ENCODE measurements around the gene EGFL7.

The EGFL7 gene

DNA sequence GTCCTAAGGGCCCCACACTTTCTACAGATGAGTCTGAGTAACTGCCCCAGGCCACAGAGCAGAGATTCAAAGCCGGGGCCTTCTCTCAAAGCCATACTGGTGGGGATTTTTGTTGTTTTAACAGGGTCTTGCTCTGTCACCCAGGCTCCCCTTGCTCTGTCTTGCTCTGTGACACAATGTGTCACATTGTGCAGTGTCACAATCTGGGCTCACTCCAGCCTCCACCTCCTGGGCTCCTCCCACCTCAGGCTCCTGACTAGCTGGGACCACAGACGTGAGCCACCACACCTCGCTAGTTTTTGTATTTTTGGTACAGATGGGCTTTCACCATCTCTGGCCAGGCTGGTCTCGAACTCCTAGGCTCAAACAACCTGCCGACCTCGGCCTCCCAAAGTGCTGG is 15.9 kb downstream of the EGFL7 start:
- H3K4me1 ChIP-seq, result no peaks in the 10 kb centered on the region; the same call in 1 of the 2 replicates
- TF ChIP-seq, protein P1, sequence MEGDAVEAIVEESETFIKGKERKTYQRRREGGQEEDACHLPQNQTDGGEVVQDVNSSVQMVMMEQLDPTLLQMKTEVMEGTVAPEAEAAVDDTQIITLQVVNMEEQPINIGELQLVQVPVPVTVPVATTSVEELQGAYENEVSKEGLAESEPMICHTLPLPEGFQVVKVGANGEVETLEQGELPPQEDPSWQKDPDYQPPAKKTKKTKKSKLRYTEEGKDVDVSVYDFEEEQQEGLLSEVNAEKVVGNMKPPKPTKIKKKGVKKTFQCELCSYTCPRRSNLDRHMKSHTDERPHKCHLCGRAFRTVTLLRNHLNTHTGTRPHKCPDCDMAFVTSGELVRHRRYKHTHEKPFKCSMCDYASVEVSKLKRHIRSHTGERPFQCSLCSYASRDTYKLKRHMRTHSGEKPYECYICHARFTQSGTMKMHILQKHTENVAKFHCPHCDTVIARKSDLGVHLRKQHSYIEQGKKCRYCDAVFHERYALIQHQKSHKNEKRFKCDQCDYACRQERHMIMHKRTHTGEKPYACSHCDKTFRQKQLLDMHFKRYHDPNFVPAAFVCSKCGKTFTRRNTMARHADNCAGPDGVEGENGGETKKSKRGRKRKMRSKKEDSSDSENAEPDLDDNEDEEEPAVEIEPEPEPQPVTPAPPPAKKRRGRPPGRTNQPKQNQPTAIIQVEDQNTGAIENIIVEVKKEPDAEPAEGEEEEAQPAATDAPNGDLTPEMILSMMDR (IDR thresholded peaks at IDR 0.05; ENCODE audit: low read depth, low read length), result no peak

DNA sequence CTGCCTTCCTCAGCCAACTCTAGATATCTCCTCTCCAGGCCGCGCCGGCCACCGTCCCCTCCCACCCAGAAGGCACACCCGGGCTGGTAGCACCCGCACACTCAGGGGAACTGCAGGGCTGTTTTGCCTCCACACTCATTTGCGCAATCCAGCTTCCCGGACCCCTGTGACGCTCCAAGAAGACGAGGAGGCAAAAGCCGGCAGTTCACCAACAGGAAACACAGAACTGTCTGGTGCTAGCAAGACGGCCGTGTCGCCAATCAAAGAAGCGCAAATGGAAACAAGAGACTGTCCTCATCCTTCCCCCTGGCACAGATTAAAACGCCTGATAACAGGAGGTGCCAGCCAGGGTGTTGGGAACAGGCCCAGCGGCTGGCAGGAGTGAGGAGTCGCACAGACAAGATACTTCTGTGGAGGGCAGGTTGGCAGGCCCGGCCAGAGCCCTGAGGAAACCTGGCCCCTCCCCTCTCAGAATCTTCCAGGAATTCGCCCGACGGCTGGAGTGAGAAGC is 16.8 kb downstream of the EGFL7 start:
- Histone ChIP-seq H3K4me3 (ENCODE audit: low read depth, low read length) (no peak overlapping the region), H3K36me3 (no peaks in the 10 kb centered on the region), H3K4me1 (no peaks in the 10 kb centered on the region; the same call in 1 of the 2 replicates), H3K9me3 (no peaks in the 10 kb centered on the region), H3K27me3 (no peaks in the 10 kb centered on the region)
- DNase-seq, result no peak
- TF ChIP-seq, protein P1 (IDR thresholded peaks at IDR 0.05; ENCODE audit: low read depth, low read length), result no peak

More for the DNA sequence above, 15.9 kb downstream of the EGFL7 start:
- Histone ChIP-seq H3K36me3 (no peaks in the 10 kb centered on the region), H3K4me3 (ENCODE audit: low read depth, low read length) (no peak overlapping the region), H3K9me3 (no peaks in the 10 kb centered on the region), H3K27me3 (no peaks in the 10 kb centered on the region)
- DNase-seq, result no peak

DNA sequence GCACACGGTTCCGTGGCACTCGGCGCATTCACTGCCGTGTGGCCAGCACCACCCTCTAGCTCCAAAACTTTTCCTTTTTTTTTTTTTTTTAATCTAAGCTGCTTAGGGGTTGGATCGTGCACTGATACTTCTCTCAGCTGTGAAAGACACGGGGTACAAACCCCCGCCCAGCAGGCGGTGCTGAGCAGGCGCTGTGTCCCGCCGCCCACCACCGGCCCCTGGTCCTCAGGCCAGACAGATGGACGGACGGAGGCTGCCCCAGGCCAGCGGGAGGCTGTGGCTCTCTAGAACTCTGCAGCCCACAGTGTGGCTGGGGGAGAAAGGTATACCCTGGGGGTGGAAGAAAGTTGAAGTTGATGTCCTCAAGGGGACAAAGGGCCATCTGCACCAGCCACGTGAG is 18.3 kb downstream of the EGFL7 start:
- no peaks in the 10 kb centered on the region for H3K27me3 ChIP-seq
- no peaks in the 10 kb centered on the region for H3K36me3 ChIP-seq
- no peak overlapping the region for H3K4me3 ChIP-seq (ENCODE audit: low read depth, low read length)
- DNase-seq, result no peak
- no peaks in the 10 kb centered on the region for H3K9me3 ChIP-seq
- H3K4me1 ChIP-seq, result peaks cover 2% of the 10 kb centered on the region
- TF ChIP-seq, protein P1 (IDR thresholded peaks at IDR 0.05; ENCODE audit: low read depth, low read length), result no peak

DNA sequence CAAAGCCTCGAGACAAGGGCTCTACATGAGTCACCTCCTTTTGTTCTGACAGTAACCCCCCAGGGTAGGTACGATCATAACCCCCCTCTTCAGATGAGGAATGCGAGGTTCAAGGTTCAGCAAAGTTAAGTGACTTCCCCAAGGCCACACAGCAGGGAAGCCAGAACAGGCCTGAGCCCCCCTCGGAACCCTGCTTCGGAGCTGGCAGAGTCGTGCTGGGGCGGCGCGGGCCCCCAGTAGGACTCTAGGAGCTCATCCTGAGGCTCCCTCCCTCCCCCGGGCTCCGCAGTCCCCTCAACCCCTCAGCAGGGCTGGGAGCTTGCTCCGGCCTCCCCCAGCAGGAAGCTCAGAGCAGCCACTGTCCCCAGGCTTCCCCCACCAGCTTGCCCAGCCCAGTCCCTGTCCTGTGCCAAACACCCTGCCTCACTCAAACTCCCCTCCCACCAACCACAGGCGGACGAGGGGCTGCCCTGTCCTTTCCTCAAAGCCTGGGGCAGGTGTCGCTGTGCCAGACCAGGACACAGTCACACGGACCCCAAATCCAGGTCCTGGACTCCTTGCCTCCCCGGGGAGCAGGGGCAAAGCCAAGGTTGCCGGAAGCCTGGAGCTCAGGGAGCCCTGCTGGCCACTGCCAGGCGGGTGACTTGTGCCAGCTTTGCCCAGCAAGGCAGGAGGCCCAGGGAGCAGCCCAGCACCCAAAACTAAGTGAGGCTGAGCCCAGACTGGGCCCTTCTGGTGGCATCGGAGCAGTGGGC is 19.4 kb downstream of the EGFL7 start:
- no peaks in the 10 kb centered on the region for H3K9me3 ChIP-seq
- no peak for DNase-seq
- peaks cover 3% of the 10 kb centered on the region for H3K4me1 ChIP-seq
- TF ChIP-seq, protein P1 (IDR thresholded peaks at IDR 0.05; ENCODE audit: low read depth, low read length), result no peak
- H3K27me3 ChIP-seq, result no peaks in the 10 kb centered on the region
- no peaks in the 10 kb centered on the region for H3K36me3 ChIP-seq
- no peak overlapping the region for H3K4me3 ChIP-seq (ENCODE audit: low read depth, low read length)

DNA sequence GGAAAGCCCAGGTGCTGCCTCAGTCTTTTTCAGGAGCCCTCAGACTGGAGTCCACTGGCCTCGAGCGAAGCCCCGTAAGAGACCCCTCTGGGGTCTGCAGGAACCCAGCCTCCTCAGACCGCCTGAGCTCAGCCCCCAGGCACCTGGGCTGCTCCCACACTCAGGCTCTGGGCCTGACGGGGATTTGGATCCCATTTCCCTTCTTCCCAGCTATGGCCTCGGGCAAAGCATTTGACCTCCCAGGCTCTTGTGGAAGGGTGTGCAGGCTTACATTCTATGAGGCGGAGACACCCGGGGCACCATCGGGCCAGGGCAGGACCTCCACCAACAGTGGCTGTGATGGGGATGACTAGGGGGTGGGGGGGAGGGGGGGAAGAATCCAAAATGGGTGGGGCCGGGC is 20.0 kb downstream of the EGFL7 start:
- no peaks in the 10 kb centered on the region for H3K27me3 ChIP-seq
- no peaks in the 10 kb centered on the region for H3K36me3 ChIP-seq
- TF ChIP-seq, protein P1 (IDR thresholded peaks at IDR 0.05; ENCODE audit: low read depth, low read length), result no peak
- no peaks in the 10 kb centered on the region for H3K9me3 ChIP-seq
- H3K4me3 ChIP-seq (ENCODE audit: low read depth, low read length), result no peak overlapping the region
- no peak for DNase-seq
- peaks cover 5% of the 10 kb centered on the region for H3K4me1 ChIP-seq

DNA sequence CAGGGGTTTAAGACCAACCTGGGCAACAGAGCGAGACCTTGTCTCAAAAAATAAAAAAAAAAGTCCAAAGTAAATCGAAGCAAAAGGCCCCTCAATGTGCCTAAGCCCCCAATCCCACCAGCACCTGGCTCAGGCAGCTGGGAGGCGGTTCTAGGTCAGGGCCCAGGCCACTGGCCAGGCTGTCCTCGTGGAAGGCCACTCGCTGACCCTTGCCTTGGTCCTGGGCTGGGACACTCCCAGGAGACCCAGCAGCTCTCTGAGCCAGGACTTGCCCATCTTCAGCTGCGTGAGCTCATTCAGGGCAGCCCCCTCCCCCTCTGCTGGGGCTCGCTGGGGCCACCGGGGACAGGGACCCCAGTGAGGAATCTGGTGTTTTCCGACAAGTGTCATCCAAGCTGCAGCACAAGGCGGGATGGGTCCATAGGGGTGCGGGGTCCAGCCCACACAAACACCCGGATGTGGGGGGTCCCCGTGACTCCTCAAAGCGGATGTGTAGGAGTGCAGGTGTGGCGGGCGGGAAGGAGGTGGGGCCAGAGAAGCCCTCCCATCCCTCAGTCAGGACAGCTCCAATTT is 20.5 kb downstream of the EGFL7 start:
- DNase-seq, result no peak
- TF ChIP-seq, protein P1 (IDR thresholded peaks at IDR 0.05; ENCODE audit: low read depth, low read length), result no peak
- Histone ChIP-seq H3K36me3 (no peaks in the 10 kb centered on the region), H3K27me3 (no peaks in the 10 kb centered on the region), H3K9me3 (no peaks in the 10 kb centered on the region), H3K4me1 (peaks cover 6% of the 10 kb centered on the region), H3K4me3 (ENCODE audit: low read depth, low read length) (no peak overlapping the region)
